OCI-M2 (cell line): Measurements from ENCODE around the gene HOXA9.

Experiments used
- DNase-seq: peaks from one replicate; lab custom pipeline; 2025; ENCODE audit not compliant: unreplicated experiment; lab: John Stamatoyannopoulos, UW

Gene HOXA9

GRCh38 chr7:27201580-27202017 lies 36.3 kb upstream of the HOXA9 start:
- DNase-seq = no peak

- no peak for DNase-seq
Observed at GRCh38 chr7:27200761-27201579, 35.6 kb upstream of the HOXA9 start.

GRCh38 chr7:27199849-27200760 lies 34.8 kb upstream of the HOXA9 start, which contains the start of gene HOXA13:
HOXA13 (minus strand) TSS chr7:27200091; CDS start chr7:27200077, 14 bp downstream.
- DNase-seq = no peak

- DNase-seq = no peak
Observed at GRCh38 chr7:27198871-27199801, 33.8 kb upstream of the HOXA9 start.

GRCh38 chr7:27198138-27198841 lies 33.0 kb upstream of the HOXA9 start:
- DNase-seq = no peak

- DNase-seq = no peak
Observed at GRCh38 chr7:27197137-27198042, 32.1 kb upstream of the HOXA9 start.

GRCh38 chr7:27196287-27196767 lies 31.0 kb upstream of the HOXA9 start:
- DNase-seq = no peak

GRCh38 chr7:27194686-27195379 lies 29.5 kb upstream of the HOXA9 start:
- DNase-seq = no peak

- no peak for DNase-seq
Observed at GRCh38 chr7:27194002-27194352, 28.6 kb upstream of the HOXA9 start.

GRCh38 chr7:27193335-27194001 lies 28.1 kb upstream of the HOXA9 start:
- no peak for DNase-seq

- no peak for DNase-seq
Observed at GRCh38 chr7:27192546-27193334, 27.4 kb upstream of the HOXA9 start.

GRCh38 chr7:27191833-27192545 lies 26.7 kb upstream of the HOXA9 start:
- DNase-seq = no peak

- DNase-seq = no peak
Observed at GRCh38 chr7:27191161-27191731, 25.9 kb upstream of the HOXA9 start.

- DNase-seq = no peak
Observed at GRCh38 chr7:27189997-27190748, 24.8 kb upstream of the HOXA9 start.

- DNase-seq = no peak
Observed at GRCh38 chr7:27189295-27189996, 24.1 kb upstream of the HOXA9 start.
